Type B pancreatic cell (in vitro differentiated cells): ENCODE data around the gene PHF12. TPM values are rescaled to one million over a fixed set of nuclear protein-coding genes. Genes with fewer than 3 reads are reported as not detected.

Source experiments
- DNase-seq: peaks from one replicate; pipeline ENCODE4 v3.0.0; 2021; ENCODE audit warnings: mixed read lengths; ENCODE audit not compliant: unreplicated experiment; ENCODE audit errors: extremely low spot score
- H3K27ac Mint-ChIP-seq: 2 replicates; pipeline ENCODE4 v1.8.0; 2021; ENCODE audit warnings: mild to moderate bottlenecking, mixed read lengths
- H3K27me3 Mint-ChIP-seq: 2 replicates; pipeline ENCODE4 v1.8.0; 2021; ENCODE audit warnings: mixed read lengths
- H3K36me3 Mint-ChIP-seq: 2 replicates; pipeline ENCODE4 v1.8.0; 2021; ENCODE audit warnings: mixed read lengths
- H3K4me1 Mint-ChIP-seq: one replicate; pipeline ENCODE4 v1.8.0; 2021; ENCODE audit warnings: mixed read lengths; ENCODE audit not compliant: unreplicated experiment
- H3K4me3 Mint-ChIP-seq: 2 replicates; pipeline ENCODE4 v1.8.0; 2021; ENCODE audit warnings: mild to moderate bottlenecking, mixed read lengths
- H3K9me3 Mint-ChIP-seq: 2 replicates; pipeline ENCODE4 v1.8.0; 2021; ENCODE audit warnings: mixed read lengths
- total RNA-seq: library from RNA; stranded (reverse); gene quantifications from 2 replicates; pipeline ENCODE4 v1.2.1, GENCODE V29; 2021; ENCODE audit warnings: low replicate concordance
- TF ChIP-seq, protein P1 (sequence below): fragments of 200-600 bp; sonication (generic); conservative IDR thresholded peaks from 2 replicates; pipeline ENCODE4 v1.5.0; 2021; ENCODE audit warnings: antibody characterized with exemption, mild to moderate bottlenecking

Gene PHF12
- total RNA-seq, 1 donor from 2014 or later = 58.0 TPM

DNA sequence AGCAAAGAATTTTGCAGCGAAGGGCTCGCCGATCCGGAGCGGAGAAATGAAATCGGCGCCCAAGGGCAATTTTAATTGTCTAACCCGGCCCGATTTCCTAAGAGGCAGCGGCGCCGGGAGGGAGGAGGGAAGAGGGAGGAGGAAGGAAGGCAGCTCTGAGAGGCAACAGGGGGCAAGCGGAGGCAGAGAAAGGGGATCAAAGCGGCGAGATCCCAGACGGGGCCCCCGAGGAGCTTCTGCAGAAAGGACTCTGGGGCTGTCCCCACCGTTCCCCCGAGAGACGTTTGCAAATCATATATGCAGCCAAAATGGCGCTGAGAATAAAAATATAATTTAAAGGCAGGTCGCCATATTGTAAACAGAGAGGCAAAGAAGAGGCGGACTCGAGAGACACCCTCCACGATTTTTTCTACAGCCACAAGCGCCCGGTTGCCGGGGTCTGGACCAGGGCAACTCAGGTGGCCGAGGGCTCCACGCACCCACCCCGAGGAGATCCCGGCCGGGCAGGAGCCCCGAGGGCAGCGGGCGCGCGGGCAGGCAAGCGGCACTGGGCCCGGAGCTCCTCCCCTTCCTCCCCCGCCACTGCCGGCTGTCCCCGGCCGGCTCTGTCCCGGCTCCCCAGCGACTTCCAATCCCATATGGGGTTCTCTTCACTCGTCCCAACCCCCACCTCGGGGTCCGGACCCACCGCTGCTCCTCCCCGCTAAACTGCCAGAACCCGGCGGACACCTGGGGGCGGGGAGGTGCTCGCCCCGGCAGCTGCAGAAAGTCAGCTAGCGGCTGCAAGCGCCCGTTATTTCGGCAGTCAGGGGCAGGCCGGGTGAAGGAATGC, 1.9 kb downstream of the PHF12 start:
- no peak for DNase-seq
- peak overlapping the region; percentile 93 for H3K4me3 Mint-ChIP-seq

DNA sequence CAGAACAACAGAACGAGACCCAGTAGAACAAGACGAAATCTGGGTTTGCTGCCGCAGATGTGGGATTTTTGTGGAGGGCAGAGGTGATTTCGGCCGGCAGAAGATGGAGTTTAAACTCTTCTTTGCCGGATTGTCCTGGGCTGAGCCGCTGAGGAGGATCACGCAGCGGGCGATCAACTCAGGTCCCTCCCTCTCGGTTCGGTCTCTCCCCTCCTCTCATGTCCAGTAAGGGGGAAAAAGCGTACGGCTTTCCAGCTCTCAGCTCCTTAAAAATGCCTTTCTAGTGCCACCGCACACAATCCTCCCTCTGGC, 2.5 kb downstream of the PHF12 start:
- H3K36me3 Mint-ChIP-seq = peaks cover 9% of the 10 kb centered on the region
- TF ChIP-seq, protein P1, sequence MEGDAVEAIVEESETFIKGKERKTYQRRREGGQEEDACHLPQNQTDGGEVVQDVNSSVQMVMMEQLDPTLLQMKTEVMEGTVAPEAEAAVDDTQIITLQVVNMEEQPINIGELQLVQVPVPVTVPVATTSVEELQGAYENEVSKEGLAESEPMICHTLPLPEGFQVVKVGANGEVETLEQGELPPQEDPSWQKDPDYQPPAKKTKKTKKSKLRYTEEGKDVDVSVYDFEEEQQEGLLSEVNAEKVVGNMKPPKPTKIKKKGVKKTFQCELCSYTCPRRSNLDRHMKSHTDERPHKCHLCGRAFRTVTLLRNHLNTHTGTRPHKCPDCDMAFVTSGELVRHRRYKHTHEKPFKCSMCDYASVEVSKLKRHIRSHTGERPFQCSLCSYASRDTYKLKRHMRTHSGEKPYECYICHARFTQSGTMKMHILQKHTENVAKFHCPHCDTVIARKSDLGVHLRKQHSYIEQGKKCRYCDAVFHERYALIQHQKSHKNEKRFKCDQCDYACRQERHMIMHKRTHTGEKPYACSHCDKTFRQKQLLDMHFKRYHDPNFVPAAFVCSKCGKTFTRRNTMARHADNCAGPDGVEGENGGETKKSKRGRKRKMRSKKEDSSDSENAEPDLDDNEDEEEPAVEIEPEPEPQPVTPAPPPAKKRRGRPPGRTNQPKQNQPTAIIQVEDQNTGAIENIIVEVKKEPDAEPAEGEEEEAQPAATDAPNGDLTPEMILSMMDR = peak; percentile 21
- no peaks in the 10 kb centered on the region for H3K27me3 Mint-ChIP-seq
- H3K9me3 Mint-ChIP-seq = no peaks in the 10 kb centered on the region
- peak overlapping the region; percentile 93 for H3K4me3 Mint-ChIP-seq
- no peak for DNase-seq
- peak overlapping the region; percentile 92 for H3K27ac Mint-ChIP-seq
- peaks cover 24% of the 10 kb centered on the region for H3K4me1 Mint-ChIP-seq

More for the DNA sequence above, 1.9 kb downstream of the PHF12 start:
- no peaks in the 10 kb centered on the region for H3K27me3 Mint-ChIP-seq
- peaks cover 24% of the 10 kb centered on the region for H3K4me1 Mint-ChIP-seq
- H3K36me3 Mint-ChIP-seq = peaks cover 9% of the 10 kb centered on the region
- peak overlapping the region; percentile 92 for H3K27ac Mint-ChIP-seq
- H3K9me3 Mint-ChIP-seq = no peaks in the 10 kb centered on the region
- TF ChIP-seq, protein P1 = no peak

DNA sequence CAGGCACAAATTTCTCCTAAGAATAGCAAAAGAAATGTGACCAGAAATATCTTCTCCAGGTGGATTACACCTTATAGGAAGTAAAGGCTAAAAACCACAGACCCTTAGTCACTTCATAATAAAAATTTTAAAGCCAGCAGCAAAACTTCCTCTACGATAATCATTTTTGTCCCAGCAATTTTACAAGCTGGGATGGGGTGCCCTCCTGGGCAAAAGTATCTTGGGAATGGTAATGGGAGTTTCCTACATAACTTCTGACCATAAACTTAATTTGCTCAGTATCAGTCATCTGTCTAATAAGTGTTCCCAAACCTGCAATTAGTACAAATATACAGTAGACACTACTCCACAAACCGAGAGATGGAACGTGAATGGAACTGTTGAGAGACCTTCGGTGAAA, 3.0 kb downstream of the PHF12 start:
- Mint-ChIP-seq H3K4me3 (peak overlapping the region; percentile 93), H3K4me1 (peaks cover 22% of the 10 kb centered on the region), H3K27ac (peak overlapping the region; percentile 92), H3K27me3 (no peaks in the 10 kb centered on the region), H3K36me3 (peaks cover 13% of the 10 kb centered on the region), H3K9me3 (no peaks in the 10 kb centered on the region)
- TF ChIP-seq, protein P1 = no peak
- no peak for DNase-seq

DNA sequence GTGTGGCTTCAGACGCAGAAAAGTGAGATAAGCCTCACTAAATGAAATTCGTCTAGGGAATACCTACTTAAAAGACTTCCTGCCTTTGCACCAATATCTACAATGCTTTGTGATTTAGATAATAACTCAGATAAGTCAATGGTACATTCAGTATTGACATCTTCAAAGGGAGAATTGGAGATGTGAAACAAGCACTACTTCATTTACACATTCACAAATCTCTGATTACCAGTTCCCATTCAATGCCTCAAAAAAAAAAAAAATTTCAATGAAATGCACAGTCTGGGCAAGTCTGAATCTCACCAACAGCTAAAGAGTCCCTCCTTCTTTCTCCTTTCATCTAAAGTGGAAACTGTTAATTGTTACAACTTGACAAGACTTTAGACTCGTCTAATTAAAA, 3.7 kb downstream of the PHF12 start:
- Mint-ChIP-seq H3K36me3 (peaks cover 13% of the 10 kb centered on the region), H3K4me1 (peaks cover 21% of the 10 kb centered on the region)

DNA sequence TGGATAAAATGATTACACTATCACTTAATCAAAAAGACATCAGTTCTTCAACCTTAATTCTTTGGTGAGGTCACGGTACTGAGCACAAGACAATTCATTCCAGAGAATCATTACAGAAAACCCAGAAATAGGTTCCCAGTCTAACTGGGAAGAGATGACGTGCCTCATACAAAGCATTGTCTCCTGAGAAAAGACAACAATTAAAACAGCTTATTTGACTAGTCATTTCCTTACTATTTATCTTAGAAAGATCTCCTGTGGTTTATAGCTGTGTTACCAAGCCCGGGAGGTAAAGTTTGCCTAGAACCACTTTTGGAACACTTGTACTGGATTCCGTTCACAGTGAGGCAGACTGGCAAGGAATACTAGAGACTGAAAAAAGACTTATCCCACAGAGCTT, 5.1 kb downstream of the PHF12 start:
- no peak for DNase-seq
- TF ChIP-seq, protein P1 = no peak
- Mint-ChIP-seq H3K36me3 (peaks cover 13% of the 10 kb centered on the region), H3K4me1 (peaks cover 21% of the 10 kb centered on the region), H3K27me3 (no peaks in the 10 kb centered on the region), H3K9me3 (no peaks in the 10 kb centered on the region), H3K4me3 (no peak overlapping the region), H3K27ac (no peak overlapping the region)

More for the DNA sequence above, 3.7 kb downstream of the PHF12 start:
- Mint-ChIP-seq H3K4me3 (peak overlapping the region; percentile 93), H3K9me3 (no peaks in the 10 kb centered on the region), H3K27me3 (no peaks in the 10 kb centered on the region), H3K27ac (peak overlapping the region; percentile 92)
- DNase-seq = no peak
- TF ChIP-seq, protein P1 = no peak
